Measurements from ENCODE around the gene LCE2A.

DNA sequence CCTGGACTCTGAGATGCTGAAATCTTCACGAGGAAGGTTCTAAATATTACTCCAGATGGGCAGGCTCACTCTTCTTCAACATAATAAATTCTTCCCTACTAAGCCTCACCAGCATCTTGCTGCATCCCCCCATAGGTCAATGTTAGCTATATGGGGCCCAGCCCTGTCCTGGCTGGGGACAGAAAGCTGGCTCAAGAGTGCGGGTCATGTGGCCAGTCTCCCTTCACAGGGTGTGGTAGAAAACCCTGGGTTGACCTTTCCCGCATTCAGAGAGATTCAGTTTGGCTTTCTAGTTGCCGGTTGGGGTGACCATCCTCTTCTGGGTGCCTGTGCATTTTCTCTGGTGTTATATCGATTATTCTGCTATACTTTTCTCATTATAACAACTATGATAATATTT lies 39.9 kb downstream of the LCE2A start:
- TF ChIP-seq CTCF (conservative IDR thresholded peaks at IDR 0.05; ENCODE audit: low read length) (no peak), EZH2phosphoT487 (IDR thresholded peaks at IDR 0.05; ENCODE audit: borderline replicate concordance) (no peak)

All from Loucy (cell line).